PC-9 (cell line): ENCODE results near the gene GRHL1. TPM values are rescaled to one million over a fixed set of nuclear protein-coding genes. Genes with fewer than 3 reads are reported as not detected.
A peak's percentile ranks its signal among the peaks of the same experiment; 100 is the strongest.

Experiments used
- BruUV-seq: library from RNA; stranded (reverse); fragments of 400-500 nt; replicated peaks from 2 replicates; lab custom pipeline; 2021; lab: Mats Ljungman, UMichigan
- CTCF ChIA-PET: fragments of 300-600 bp; sonication (Branson Sonifier 250); formaldehyde crosslinking; loops from one replicate; lab custom pipeline; 2022; ENCODE audit warnings: antibody characterized with exemption; lab: Charles Lee
- POLR2A ChIA-PET: fragments of 300-600 bp; sonication (Branson Sonifier 250); formaldehyde crosslinking; loops from one replicate; lab custom pipeline; 2022; ENCODE audit warnings: antibody characterized with exemption; ENCODE audit not compliant: unreplicated experiment; lab: Charles Lee
- DNase-seq, 2 experiments: peaks; one replicate each; pipeline versions ENCODE4 v3.0.0 to v3.0.0-alpha.2; 2015 to 2022; ENCODE audit warnings: mixed read lengths in 1 of 2
- H2AFZ ChIP-seq: fragments of 200-600 bp; sonication (generic); 2 replicates; pipeline ENCODE4 v1.8.1; 2017; ENCODE audit warnings: antibody characterized with exemption
- H3F3A ChIP-seq: fragments of 200-600 bp; sonication (generic); 2 replicates; pipeline ENCODE4 v1.8.1; 2017; ENCODE audit warnings: antibody characterized with exemption, mild to moderate bottlenecking, low read depth; ENCODE audit not compliant: insufficient read depth
- H3K27ac ChIP-seq: fragments of 200-600 bp; sonication (generic); 2 replicates; pipeline ENCODE4 v1.6.1; 2016; ENCODE audit warnings: mixed run types
- H3K27me3 ChIP-seq: fragments of 200-600 bp; sonication (generic); 2 replicates; pipeline ENCODE4 v1.6.1; 2016; ENCODE audit warnings: low read depth, mixed run types; ENCODE audit not compliant: insufficient read depth
- H3K36me3 ChIP-seq: fragments of 200-600 bp; sonication (generic); 2 replicates; pipeline ENCODE4 v1.6.1; 2016; ENCODE audit warnings: low read depth, mixed run types
- H3K4me1 ChIP-seq: fragments of 200-600 bp; sonication (generic); replicated peaks from 2 replicates; pipeline ENCODE4 v1.6.1; 2016; ENCODE audit warnings: mixed run types; ENCODE audit not compliant: insufficient read depth
- H3K4me2 ChIP-seq: fragments of 200-600 bp; sonication (generic); 2 replicates; pipeline ENCODE4 v1.6.1; 2017; ENCODE audit warnings: mixed run types
- H3K4me3 ChIP-seq: fragments of 200-600 bp; sonication (generic); 2 replicates; pipeline ENCODE4 v1.6.1; 2016; ENCODE audit warnings: mixed run types
- H3K79me2 ChIP-seq: fragments of 200-600 bp; sonication (generic); 2 replicates; pipeline ENCODE4 v1.6.1; 2017; ENCODE audit warnings: low read depth, mixed run types
- H3K9me2 ChIP-seq: fragments of 200-600 bp; sonication (generic); 2 replicates; pipeline ENCODE4 v1.8.1; 2017; ENCODE audit warnings: mild to moderate bottlenecking; ENCODE audit not compliant: insufficient read depth
- H3K9me3 ChIP-seq: fragments of 200-600 bp; sonication (generic); 2 replicates; pipeline ENCODE4 v1.8.1; 2016; ENCODE audit warnings: low read depth; ENCODE audit not compliant: insufficient read depth
- H4K20me1 ChIP-seq: fragments of 200-600 bp; sonication (generic); 2 replicates; pipeline ENCODE4 v1.8.1; 2017; ENCODE audit not compliant: insufficient read depth
- CTCF ChIP-seq: fragments of 200-600 bp; sonication (generic); conservative IDR thresholded peaks from 2 replicates; pipeline ENCODE4 v1.6.1; 2017; ENCODE audit warnings: mixed run types, antibody characterized with exemption, mild to moderate bottlenecking, moderate library complexity
- EZH2 ChIP-seq: fragments of 200-600 bp; sonication (generic); IDR thresholded peaks from 2 replicates; pipeline ENCODE4 v1.8.0; 2017; ENCODE audit warnings: antibody characterized with exemption, low read depth
- intact Hi-C: fragments of 100-400 bp; cut with micrococcal nuclease; formaldehyde crosslinking; loops from one replicate; pipeline ENCODE4 v1.10.0; 2022; ENCODE audit not compliant: unreplicated experiment
- total RNA-seq: library from RNA; stranded (reverse); gene quantifications from 2 replicates; pipeline ENCODE4 v1.2.3, GENCODE V29; 2021

GRHL1 gene
- total RNA-seq, 1 experiment from 2014 or later, result 10.6 TPM

GRCh38 chr2:10039658-10040410 is 88.3 kb downstream of the GRHL1 start:
- H3F3A ChIP-seq, result peaks cover 12% of the 10 kb centered on the region; the same call in 1 of the 2 replicates
- POLR2A ChIA-PET, result no interaction called here
- no peaks in the 10 kb centered on the region for H3K36me3 ChIP-seq
- no TSS peak for BruUV-seq
- H3K27me3 ChIP-seq, result no peaks in the 10 kb centered on the region
- no peak for DNase-seq
- H3K4me2 ChIP-seq, result no peak overlapping the region
- peaks cover 8% of the 10 kb centered on the region for H4K20me1 ChIP-seq
- no peaks in the 10 kb centered on the region for H3K9me2 ChIP-seq
- no peak overlapping the region for H3K4me3 ChIP-seq
- peaks cover 8% of the 10 kb centered on the region for H3K79me2 ChIP-seq
- TF ChIP-seq CTCF (no peak), EZH2 (no peak)
- CTCF ChIA-PET, result no interaction called here
- H3K9me3 ChIP-seq, result no peaks in the 10 kb centered on the region
- H3K27ac ChIP-seq, result no peak overlapping the region
- H3K4me1 ChIP-seq, result peaks cover 5% of the 10 kb centered on the region
- intact Hi-C loops, result no loop called here
- H2AFZ ChIP-seq, result no peak overlapping the region

- ChIA-PET CTCF (no interaction called here), POLR2A (no interaction called here)
- no peak overlapping the region for H3K4me3 ChIP-seq
- no peaks in the 10 kb centered on the region for H3K9me3 ChIP-seq
- H3K27me3 ChIP-seq, result no peaks in the 10 kb centered on the region
- H3K4me1 ChIP-seq, result peaks cover 5% of the 10 kb centered on the region
- no peaks in the 10 kb centered on the region for H3K36me3 ChIP-seq
- peaks cover 29% of the 10 kb centered on the region; the same call in 1 of the 2 replicates for H3F3A ChIP-seq
- H4K20me1 ChIP-seq, result peaks cover 17% of the 10 kb centered on the region
- no peak for TF ChIP-seq CTCF
- peaks cover 16% of the 10 kb centered on the region for H3K79me2 ChIP-seq
- BruUV-seq, result no TSS peak
- no peaks in the 10 kb centered on the region for H3K9me2 ChIP-seq
- H3K27ac ChIP-seq, result no peak overlapping the region
- no peak for DNase-seq
- H2AFZ ChIP-seq, result no peak overlapping the region
- no peak overlapping the region for H3K4me2 ChIP-seq
- intact Hi-C loops, result no loop called here
Measured at GRCh38 chr2:10041711-10042110, 90.2 kb downstream of the GRHL1 start.

- Histone ChIP-seq H3K9me2 (no peaks in the 10 kb centered on the region), H3K27ac (peak overlapping the region; percentile 37), H3K36me3 (no peaks in the 10 kb centered on the region), H3F3A (peaks cover 36% of the 10 kb centered on the region; the same call in 1 of the 2 replicates), H3K9me3 (no peaks in the 10 kb centered on the region), H3K27me3 (no peaks in the 10 kb centered on the region), H4K20me1 (peaks cover 22% of the 10 kb centered on the region), H2AFZ (peak overlapping the region; percentile 70; the same call in 1 of the 2 replicates), H3K4me1 (peaks cover 5% of the 10 kb centered on the region), H3K4me2 (peak overlapping the region; percentile 63), H3K4me3 (peak overlapping the region; percentile 46; the same call in 1 of the 2 replicates), H3K79me2 (peaks cover 16% of the 10 kb centered on the region)
- CTCF ChIA-PET, result no interaction called here
- POLR2A ChIA-PET, result no interaction called here
- no peak for TF ChIP-seq EZH2
- TF ChIP-seq CTCF, result no peak
- BruUV-seq, result TSS peak; percentile 55
- peak; percentile 47 to 54 for DNase-seq
- intact Hi-C loops, result loop anchor here (1.0 kb wide), 1 partner anchor 101 kb away; no protein-coding TSS in a partner anchor
Measured at GRCh38 chr2:10042301-10043161, 91.0 kb downstream of the GRHL1 start.
